NCI-H345 treated with DMSO at 0.1 percent for 48 hours (cell line): ENCODE results near the gene TMEM45A.
"Not testable (repeated sequence)": the region's sequence is repeated elsewhere in the genome, so short reads cannot be mapped to it uniquely, and the experiment has no call there.

Experiments used
- DNase-seq: peaks from one replicate; lab custom pipeline; 2025; ENCODE audit not compliant: unreplicated experiment; lab: John Stamatoyannopoulos, UW

Gene TMEM45A

GRCh38 chr3:100563652-100564211 is 71.3 kb downstream of the TMEM45A start:
- no peak for DNase-seq

GRCh38 chr3:100570811-100571210 is 78.4 kb downstream of the TMEM45A start:
- DNase-seq = no peak

GRCh38 chr3:100574536-100574935 is 82.1 kb downstream of the TMEM45A start:
- no peak for DNase-seq

- DNase-seq = no peak
Observed at GRCh38 chr3:100575704-100576103, 83.3 kb downstream of the TMEM45A start.

GRCh38 chr3:100577382-100578008 is 85.1 kb downstream of the TMEM45A start:
- DNase-seq = no peak

GRCh38 chr3:100578646-100579045 is 86.2 kb downstream of the TMEM45A start:
- DNase-seq = no peak

- no peak for DNase-seq
Observed at GRCh38 chr3:100580147-100580546, 87.7 kb downstream of the TMEM45A start.

GRCh38 chr3:100581650-100582049 is 89.2 kb downstream of the TMEM45A start:
- no peak for DNase-seq

- not testable (repeated sequence) for DNase-seq
Observed at GRCh38 chr3:100582157-100582556, 89.7 kb downstream of the TMEM45A start.

GRCh38 chr3:100584101-100584660 is 91.8 kb downstream of the TMEM45A start:
- no peak for DNase-seq

GRCh38 chr3:100586832-100587231 is 94.4 kb downstream of the TMEM45A start:
- DNase-seq = no peak

GRCh38 chr3:100588251-100588650 is 95.8 kb downstream of the TMEM45A start:
- DNase-seq = no peak

GRCh38 chr3:100590114-100590839 is 97.9 kb downstream of the TMEM45A start:
- peak; percentile 24 for DNase-seq

- DNase-seq = no peak
Observed at GRCh38 chr3:100590840-100591147, 98.4 kb downstream of the TMEM45A start.

- no peak for DNase-seq
Observed at GRCh38 chr3:100591411-100591810, 99.0 kb downstream of the TMEM45A start.

- no peak for DNase-seq
Observed at GRCh38 chr3:100600181-100601042, 108.0 kb downstream of the TMEM45A start.

GRCh38 chr3:100602506-100603444 is 110.4 kb downstream of the TMEM45A start:
- no peak for DNase-seq

- no peak for DNase-seq
Observed at GRCh38 chr3:100603469-100603868, 111.0 kb downstream of the TMEM45A start.

- DNase-seq = no peak
Observed at GRCh38 chr3:100605358-100605757, 112.9 kb downstream of the TMEM45A start.

GRCh38 chr3:100606894-100607512 is 114.6 kb downstream of the TMEM45A start:
- no peak for DNase-seq
